Ishikawa (cell line): ENCODE results near the gene ADISSP.

Experiments
- CEBPB ChIP-seq: IDR thresholded peaks from 2 replicates; pipeline ENCODE4 v1.6.1; 2012
- CREB1 ChIP-seq: IDR thresholded peaks from 2 replicates; pipeline ENCODE4 v1.6.1; 2012; ENCODE audit warnings: low read depth
- EGR1 ChIP-seq: IDR thresholded peaks from 2 replicates; pipeline ENCODE4 v1.6.1; 2012
- FOXM1 ChIP-seq: IDR thresholded peaks from 2 replicates; pipeline ENCODE4 v1.6.1; 2012; ENCODE audit warnings: low read depth, borderline replicate concordance
- MAX ChIP-seq: IDR thresholded peaks from 2 replicates; pipeline ENCODE4 v1.6.1; 2012
- NFIC ChIP-seq: IDR thresholded peaks from 2 replicates; pipeline ENCODE4 v1.6.1; 2012
- RAD21 ChIP-seq: IDR thresholded peaks from 2 replicates; pipeline ENCODE4 v1.6.1; 2012; ENCODE audit warnings: low read depth
- REST ChIP-seq: IDR thresholded peaks from 2 replicates; pipeline ENCODE4 v1.6.1; 2012; ENCODE audit warnings: low read depth, mild to moderate bottlenecking
- TAF1 ChIP-seq: IDR thresholded peaks from 2 replicates; pipeline ENCODE4 v1.6.1; 2012; ENCODE audit warnings: low read depth, mild to moderate bottlenecking
- TCF12 ChIP-seq: IDR thresholded peaks from 2 replicates; pipeline ENCODE4 v1.6.1; 2012; ENCODE audit warnings: low read depth
- USF1 ChIP-seq: IDR thresholded peaks from 2 replicates; pipeline ENCODE4 v1.6.1; 2012
- YY1 ChIP-seq: IDR thresholded peaks from 2 replicates; pipeline ENCODE4 v1.6.1; 2012; ENCODE audit warnings: low read depth

Gene ADISSP

GRCh38 chr20:3704087-3704486, 63.5 kb downstream of the ADISSP start:
- TF ChIP-seq FOXM1 (no peak), RAD21 (no peak), NFIC (no peak), CREB1 (no peak), TAF1 (no peak), YY1 (no peak), MAX (peak; percentile 38; the same call in 1 of the 2 replicates), REST (no peak), USF1 (peak; percentile 89), EGR1 (no peak), TCF12 (no peak), CEBPB (no peak)
